Esophagus squamous epithelium (tissue), 4 donors: ENCODE results near the gene GCM1.

Experiments used
- POLR2A ChIP-seq, 4 donors: fragments of 450-650 bp; IDR thresholded peaks; one replicate each; pipeline ENCODE4 v1.6.1; 2017; ENCODE audit warnings: antibody characterized with exemption in 4 of 4, mild to moderate bottlenecking in 4 of 4, moderate library complexity in 3 of 4
- TF ChIP-seq, protein P1 (sequence below), 6 experiments: fragments of 450-650 bp in 4 of 6; fragments of 200-600 bp in 2 of 6; sonication (generic) in 2 of 6; IDR thresholded peaks; one replicate each; pipeline ENCODE4 v1.5.1; 2016 to 2019; ENCODE audit warnings: antibody characterized with exemption in 6 of 6, mild to moderate bottlenecking in 4 of 6, moderate library complexity in 4 of 6

DNA sequence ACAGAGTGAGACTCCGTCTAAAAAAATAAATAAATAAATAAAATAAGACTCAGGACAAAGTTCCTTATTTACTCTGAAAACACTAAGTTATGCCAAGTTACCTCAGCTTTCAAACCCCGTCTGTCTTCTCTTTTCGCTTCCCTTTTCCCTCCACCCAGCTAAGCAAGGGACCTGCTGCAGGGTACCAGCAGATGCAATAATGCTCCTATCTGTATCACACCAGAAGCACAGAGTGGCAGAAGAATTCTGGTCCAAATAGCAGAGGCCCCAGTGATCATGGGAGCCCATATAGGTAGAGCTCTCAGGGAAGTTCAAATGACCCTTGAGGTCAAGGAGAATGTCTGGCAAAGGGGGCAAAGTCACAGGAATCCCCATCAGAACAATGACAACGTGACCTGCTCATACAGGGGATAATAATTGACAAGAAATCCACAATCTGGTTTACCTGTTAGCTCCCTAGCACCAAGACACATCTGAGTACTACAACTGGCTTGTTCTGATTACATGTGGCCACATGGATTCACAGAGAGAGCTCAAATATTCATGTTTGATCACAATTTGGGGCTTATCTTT is 8.7 kb downstream of the GCM1 start:
- no peak for TF ChIP-seq POLR2A (IDR thresholded peaks at IDR 0.05)
- TF ChIP-seq, protein P1, sequence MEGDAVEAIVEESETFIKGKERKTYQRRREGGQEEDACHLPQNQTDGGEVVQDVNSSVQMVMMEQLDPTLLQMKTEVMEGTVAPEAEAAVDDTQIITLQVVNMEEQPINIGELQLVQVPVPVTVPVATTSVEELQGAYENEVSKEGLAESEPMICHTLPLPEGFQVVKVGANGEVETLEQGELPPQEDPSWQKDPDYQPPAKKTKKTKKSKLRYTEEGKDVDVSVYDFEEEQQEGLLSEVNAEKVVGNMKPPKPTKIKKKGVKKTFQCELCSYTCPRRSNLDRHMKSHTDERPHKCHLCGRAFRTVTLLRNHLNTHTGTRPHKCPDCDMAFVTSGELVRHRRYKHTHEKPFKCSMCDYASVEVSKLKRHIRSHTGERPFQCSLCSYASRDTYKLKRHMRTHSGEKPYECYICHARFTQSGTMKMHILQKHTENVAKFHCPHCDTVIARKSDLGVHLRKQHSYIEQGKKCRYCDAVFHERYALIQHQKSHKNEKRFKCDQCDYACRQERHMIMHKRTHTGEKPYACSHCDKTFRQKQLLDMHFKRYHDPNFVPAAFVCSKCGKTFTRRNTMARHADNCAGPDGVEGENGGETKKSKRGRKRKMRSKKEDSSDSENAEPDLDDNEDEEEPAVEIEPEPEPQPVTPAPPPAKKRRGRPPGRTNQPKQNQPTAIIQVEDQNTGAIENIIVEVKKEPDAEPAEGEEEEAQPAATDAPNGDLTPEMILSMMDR (IDR thresholded peaks at IDR 0.05) = no peak
